ENCODE data around the gene ZNF530. TPM values are rescaled to one million over a fixed set of nuclear protein-coding genes. Genes with fewer than 3 reads are reported as not detected.
A peak's percentile ranks its signal among the peaks of the same experiment; 100 is the strongest.

Gene ZNF530
- 3.7 and 3.9 TPM in 2 replicates for total RNA-seq

DNA sequence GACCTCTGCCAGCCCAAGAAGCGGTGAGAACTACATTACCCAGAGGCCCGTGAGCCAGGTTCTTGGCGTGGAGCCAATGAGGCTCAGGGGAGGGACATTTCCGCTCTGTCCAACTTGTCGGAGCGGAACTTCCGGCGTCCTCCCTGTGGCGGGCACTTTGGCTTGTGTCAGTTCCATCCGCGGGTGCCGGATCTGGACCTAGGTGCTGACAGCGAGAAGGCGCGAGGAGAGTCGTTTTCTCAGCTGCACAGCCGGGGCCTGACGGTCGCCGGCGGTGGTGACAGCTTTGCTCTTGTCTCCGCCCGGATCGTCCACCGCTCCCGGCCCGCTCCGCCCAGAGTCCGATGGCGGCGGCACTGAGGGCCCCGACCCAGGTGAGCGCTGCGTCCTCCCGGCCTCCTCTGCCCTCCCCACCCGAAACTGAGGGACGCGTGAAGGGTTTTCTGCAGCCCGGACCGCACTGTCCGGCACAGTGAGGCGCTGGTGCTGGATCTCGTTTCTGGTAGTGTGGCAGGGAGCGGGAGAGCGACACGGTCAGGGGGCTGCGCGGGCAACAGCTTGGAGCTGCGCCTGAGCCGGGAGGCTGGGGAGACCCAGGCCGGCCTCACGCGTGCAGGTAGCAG is at the start of gene ZNF530:
Gene ZNF530 (plus strand): TSS at position 125 of the 623 bp plus-strand sequence. CDS start 4,461 bp downstream, outside the sequence.
- Histone ChIP-seq H3K4me3 (ENCODE audit: low read depth, low read length) (peak within 1 kb of the TSS; percentile 76), H3K36me3 (ENCODE audit: control insufficient read depth, insufficient read depth, low read length) (no peaks in the 10 kb centered on the region), H3K27me3 (ENCODE audit: control insufficient read depth, insufficient read depth, low read length) (no peaks in the 10 kb centered on the region)
- TF ChIP-seq, protein P1, sequence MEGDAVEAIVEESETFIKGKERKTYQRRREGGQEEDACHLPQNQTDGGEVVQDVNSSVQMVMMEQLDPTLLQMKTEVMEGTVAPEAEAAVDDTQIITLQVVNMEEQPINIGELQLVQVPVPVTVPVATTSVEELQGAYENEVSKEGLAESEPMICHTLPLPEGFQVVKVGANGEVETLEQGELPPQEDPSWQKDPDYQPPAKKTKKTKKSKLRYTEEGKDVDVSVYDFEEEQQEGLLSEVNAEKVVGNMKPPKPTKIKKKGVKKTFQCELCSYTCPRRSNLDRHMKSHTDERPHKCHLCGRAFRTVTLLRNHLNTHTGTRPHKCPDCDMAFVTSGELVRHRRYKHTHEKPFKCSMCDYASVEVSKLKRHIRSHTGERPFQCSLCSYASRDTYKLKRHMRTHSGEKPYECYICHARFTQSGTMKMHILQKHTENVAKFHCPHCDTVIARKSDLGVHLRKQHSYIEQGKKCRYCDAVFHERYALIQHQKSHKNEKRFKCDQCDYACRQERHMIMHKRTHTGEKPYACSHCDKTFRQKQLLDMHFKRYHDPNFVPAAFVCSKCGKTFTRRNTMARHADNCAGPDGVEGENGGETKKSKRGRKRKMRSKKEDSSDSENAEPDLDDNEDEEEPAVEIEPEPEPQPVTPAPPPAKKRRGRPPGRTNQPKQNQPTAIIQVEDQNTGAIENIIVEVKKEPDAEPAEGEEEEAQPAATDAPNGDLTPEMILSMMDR (IDR thresholded peaks at IDR 0.05; ENCODE audit: insufficient read depth, low read length, severe bottlenecking) = no peak
- DNase-seq (ENCODE audit: low read depth) (peak; percentile 79), FAIRE-seq (no peak)

GRCh38 chr19:57552432-57552831 is 47.3 kb upstream of the ZNF530 start:
- FAIRE-seq = peak; percentile 52
- Histone ChIP-seq H3K27me3 (ENCODE audit: control insufficient read depth, insufficient read depth, low read length) (no peaks in the 10 kb centered on the region), H3K36me3 (ENCODE audit: control insufficient read depth, insufficient read depth, low read length) (peaks cover 33% of the 10 kb centered on the region), H3K4me3 (ENCODE audit: low read depth, low read length) (no peak overlapping the region)
- TF ChIP-seq, protein P1 (IDR thresholded peaks at IDR 0.05; ENCODE audit: insufficient read depth, low read length, severe bottlenecking) = no peak
- no peak for DNase-seq (ENCODE audit: low read depth)

DNA sequence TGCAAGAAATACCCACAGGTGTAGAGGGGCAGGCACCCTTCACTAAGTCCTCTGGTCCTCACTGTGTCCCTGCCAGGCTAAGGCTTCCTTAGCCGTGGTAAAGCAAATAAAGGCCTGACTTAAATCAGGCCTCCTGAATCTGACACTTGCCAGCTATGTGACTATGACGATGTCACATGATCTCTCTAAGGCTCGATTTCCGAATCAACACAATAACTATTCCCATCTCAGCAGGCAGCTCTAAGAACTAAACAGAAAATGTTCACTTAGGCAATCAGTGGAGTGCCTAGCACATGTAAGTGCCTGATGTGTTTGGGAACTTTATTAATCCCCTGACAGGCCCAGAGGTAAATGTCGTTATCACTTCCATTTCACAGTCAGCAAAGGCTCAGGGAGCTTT is 42.0 kb upstream of the ZNF530 start:
- peaks cover 23% of the 10 kb centered on the region for H3K36me3 ChIP-seq (ENCODE audit: control insufficient read depth, insufficient read depth, low read length)
- DNase-seq (ENCODE audit: low read depth) (no peak), FAIRE-seq (no peak)
- H3K27me3 ChIP-seq (ENCODE audit: control insufficient read depth, insufficient read depth, low read length) = no peaks in the 10 kb centered on the region
- H3K4me3 ChIP-seq (ENCODE audit: low read depth, low read length) = no peak overlapping the region
- TF ChIP-seq, protein P1 (IDR thresholded peaks at IDR 0.05; ENCODE audit: insufficient read depth, low read length, severe bottlenecking) = no peak

GRCh38 chr19:57558525-57558924 is 41.2 kb upstream of the ZNF530 start:
- FAIRE-seq = no peak

DNA sequence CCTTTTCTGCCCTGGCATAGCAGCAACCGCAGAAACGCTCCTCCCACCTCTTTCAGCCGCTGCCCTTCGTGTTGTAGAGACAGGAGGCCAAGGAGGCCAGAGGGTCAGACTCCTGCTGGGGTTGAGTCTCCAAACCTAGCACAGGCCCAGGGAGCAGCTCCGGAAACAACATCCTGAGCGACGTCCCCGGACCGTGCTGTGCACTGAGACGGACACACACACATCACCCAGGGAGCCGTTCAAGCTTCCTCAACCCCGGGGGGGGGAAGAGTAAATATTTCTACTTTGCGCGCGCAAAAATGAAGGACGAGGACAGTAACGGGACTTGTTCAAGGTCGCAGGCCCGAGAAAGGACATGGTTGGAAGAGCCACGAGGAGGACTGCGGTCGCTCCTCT is 40.7 kb upstream of the ZNF530 start:
- TF ChIP-seq, protein P1 (IDR thresholded peaks at IDR 0.05; ENCODE audit: insufficient read depth, low read length, severe bottlenecking) = no peak
- FAIRE-seq (no peak), DNase-seq (ENCODE audit: low read depth) (peak; percentile 8)
- peak overlapping the region; percentile 99 for H3K4me3 ChIP-seq (ENCODE audit: low read depth, low read length)
- peaks cover 14% of the 10 kb centered on the region for H3K36me3 ChIP-seq (ENCODE audit: control insufficient read depth, insufficient read depth, low read length)
- H3K27me3 ChIP-seq (ENCODE audit: control insufficient read depth, insufficient read depth, low read length) = no peaks in the 10 kb centered on the region

More at GRCh38 chr19:57558525-57558924, 41.2 kb upstream of the ZNF530 start:
- Histone ChIP-seq H3K27me3 (ENCODE audit: control insufficient read depth, insufficient read depth, low read length) (no peaks in the 10 kb centered on the region), H3K4me3 (ENCODE audit: low read depth, low read length) (peak overlapping the region; percentile 99), H3K36me3 (ENCODE audit: control insufficient read depth, insufficient read depth, low read length) (peaks cover 16% of the 10 kb centered on the region)
- TF ChIP-seq, protein P1 (IDR thresholded peaks at IDR 0.05; ENCODE audit: insufficient read depth, low read length, severe bottlenecking) = peak; percentile 14
- peak; percentile 8 for DNase-seq (ENCODE audit: low read depth)

Measured in bronchial epithelial cell (primary cell).